ENCODE data around the gene ZNF32. TPM values are rescaled to one million over a fixed set of nuclear protein-coding genes. Genes with fewer than 3 reads are reported as not detected.

ZNF32 gene
- total and polyA plus RNA-seq, 3 experiments from 2014 or later: 17.4 to 86.3 (median 17.7) TPM

DNA sequence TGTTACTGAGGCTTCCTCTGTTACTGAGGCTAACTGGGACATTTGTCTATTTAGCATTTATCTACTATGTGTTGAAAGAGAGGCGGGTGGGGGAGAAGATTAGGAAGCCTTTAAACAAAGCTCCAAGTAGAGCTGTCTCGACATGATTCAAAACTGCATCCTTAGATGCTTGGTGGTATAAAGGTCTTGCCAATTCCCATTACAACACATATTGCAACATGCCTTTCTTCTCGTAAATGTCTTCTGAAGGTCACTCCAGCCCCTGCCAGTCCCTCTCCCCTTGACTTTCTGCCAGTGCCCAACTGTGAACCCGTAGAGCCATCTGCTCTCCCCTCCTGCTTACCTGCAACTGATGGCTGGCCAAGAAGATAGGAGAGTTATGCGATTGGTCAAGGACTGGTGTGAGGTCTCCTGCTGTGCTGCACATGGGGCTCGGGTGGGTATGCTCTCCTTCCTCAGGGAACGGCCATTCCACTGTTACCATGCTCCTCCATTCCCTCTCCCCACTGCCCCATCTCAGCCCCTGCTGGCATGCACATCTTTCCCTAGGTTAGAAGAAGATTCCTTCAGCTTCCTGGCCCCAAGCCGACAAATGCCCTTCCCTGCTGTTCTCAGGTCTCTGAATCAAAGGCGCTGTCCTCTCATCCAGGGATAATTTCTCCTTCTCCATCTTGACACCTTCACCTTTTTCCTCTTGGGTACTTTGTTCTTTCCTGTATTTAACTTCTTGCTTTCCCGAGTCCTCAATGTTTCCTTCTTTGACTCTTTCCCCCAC lies 43.6 kb upstream of the ZNF32 start:
- H3K4me3 Mint-ChIP-seq: peak overlapping the region in 2 of 7 donors; percentile 28 to 57
- H3K9me3 Mint-ChIP-seq: no peaks in the 10 kb centered on the region
- DNase-seq: no peak
- ChIA-PET CTCF (interaction anchor here (1.4 to 3.3 kb wide), 3 partner anchors 12 to 619 kb away, joined by 3 to 9 read pairs (median 7); no protein-coding TSS in a partner anchor), POLR2A (no interaction called here)
- Histone ChIP-seq H3K4me3 (ENCODE audit: low read length) (no peak overlapping the region), H3K4me1 (ENCODE audit: insufficient read depth, low read length) (no peaks in the 10 kb centered on the region), H3K9me3 (ENCODE audit: low read length) (no peaks in the 10 kb centered on the region), H3K27me3 (ENCODE audit: insufficient read depth, low read length, poor library complexity, severe bottlenecking) (no peaks in the 10 kb centered on the region), H3K36me3 (ENCODE audit: insufficient read depth, low read length) (no peaks in the 10 kb centered on the region), H3K27ac (ENCODE audit: low read depth, low read length) (no peak overlapping the region)
- H3K4me1 Mint-ChIP-seq: peaks cover 3 to 12% (median 11%) of the 10 kb centered on the region in 3 donors
- peaks cover 0 to 5% (median 0%) of the 10 kb centered on the region in 3 donors for H3K36me3 Mint-ChIP-seq
- peaks cover 11 to 19% of the 10 kb centered on the region in 2 donors for H3K27me3 Mint-ChIP-seq
- H3K27ac Mint-ChIP-seq: no peak overlapping the region

DNA sequence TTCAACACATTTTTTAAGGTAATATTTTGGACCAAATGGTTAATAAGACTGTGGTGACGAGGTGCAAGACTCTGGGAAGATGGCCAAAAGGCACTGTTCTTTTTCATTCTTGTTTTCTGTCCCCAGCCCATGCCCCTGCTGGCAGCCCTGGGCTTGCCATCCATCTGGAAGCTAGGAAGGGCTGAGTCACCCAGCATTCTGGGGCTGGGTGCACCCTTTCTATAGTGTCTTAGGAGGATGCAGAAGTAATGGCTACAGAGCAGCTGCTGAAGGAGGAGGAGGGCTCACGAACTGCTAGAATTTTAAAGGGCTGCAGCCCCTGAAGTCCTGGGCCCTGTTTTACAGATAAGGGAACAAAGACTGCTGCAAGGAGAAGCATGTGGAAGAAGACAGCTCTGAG lies 42.8 kb upstream of the ZNF32 start:
- Histone ChIP-seq H3K4me3 (ENCODE audit: low read length) (no peak overlapping the region), H3K27me3 (ENCODE audit: insufficient read depth, low read length, poor library complexity, severe bottlenecking) (no peaks in the 10 kb centered on the region), H3K27ac (ENCODE audit: low read depth, low read length) (no peak overlapping the region), H3K9me3 (ENCODE audit: low read length) (no peaks in the 10 kb centered on the region), H3K36me3 (ENCODE audit: insufficient read depth, low read length) (no peaks in the 10 kb centered on the region), H3K4me1 (ENCODE audit: insufficient read depth, low read length) (no peaks in the 10 kb centered on the region)
- ChIA-PET POLR2A (no interaction called here), CTCF (interaction anchor here (3.1 to 3.3 kb wide), 2 partner anchors 620 to 695 kb away, joined by 9 to 24 read pairs; no protein-coding TSS in a partner anchor)
- peaks cover 3 to 12% (median 11%) of the 10 kb centered on the region in 3 donors for H3K4me1 Mint-ChIP-seq
- peaks cover 0 to 5% (median 0%) of the 10 kb centered on the region in 3 donors for H3K36me3 Mint-ChIP-seq
- no peaks in the 10 kb centered on the region for H3K9me3 Mint-ChIP-seq
- H3K4me3 Mint-ChIP-seq: peak overlapping the region in 1 of 7 donors; percentile 94
- no peak for DNase-seq
- H3K27me3 Mint-ChIP-seq: peaks cover 11 to 19% of the 10 kb centered on the region in 2 donors
- no peak overlapping the region for H3K27ac Mint-ChIP-seq

DNA sequence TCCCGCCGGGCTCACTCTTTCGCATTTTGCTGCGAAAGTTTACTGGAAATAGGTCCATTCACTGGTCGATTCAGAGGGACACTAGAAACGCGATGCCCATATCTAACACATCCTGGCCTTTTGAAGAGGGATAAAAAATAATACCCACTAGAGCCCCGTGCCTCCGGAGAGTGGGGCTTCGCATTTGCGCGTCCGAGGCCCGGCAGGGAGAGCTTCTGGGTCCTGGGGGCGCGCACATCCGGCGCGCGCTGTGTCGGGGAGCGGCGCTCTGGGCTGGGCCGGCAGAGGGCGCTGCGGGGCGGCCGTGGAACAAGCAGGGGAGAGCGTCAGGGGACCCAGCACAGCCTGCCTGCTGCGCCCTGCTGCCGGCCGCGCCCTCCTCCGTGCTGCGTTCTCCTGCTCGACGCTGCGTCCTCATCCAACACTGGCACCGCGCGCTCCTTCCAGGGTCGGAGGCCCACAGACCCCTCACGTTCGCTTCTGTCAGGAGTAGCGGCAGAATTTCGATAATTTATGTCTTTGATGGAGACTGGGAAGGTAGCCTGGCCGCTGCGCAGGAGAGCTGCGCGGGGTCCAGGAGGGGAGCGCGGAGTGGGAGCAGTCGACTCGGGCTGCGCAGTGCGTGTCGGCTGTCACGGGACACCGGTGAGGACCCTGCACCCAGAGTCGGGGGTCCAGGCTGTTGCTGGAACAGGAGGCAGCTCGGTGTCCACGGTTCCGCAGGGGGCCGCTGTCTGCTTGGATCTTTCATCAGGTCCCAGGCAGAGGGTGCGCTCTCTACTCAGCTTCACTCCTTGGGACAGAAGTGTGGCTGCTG lies 41.5 kb upstream of the ZNF32 start:
- ChIA-PET CTCF (interaction anchor here (0.5 to 3.3 kb wide), 30 partner anchors 9 to 1166 kb away, joined by 3 to 24 read pairs (median 4); partner anchors contain the start of gene ZNF32), POLR2A (interaction anchor here (1.2 kb wide), 1 partner anchor 41 kb away, joined by 3 read pairs; the partner anchor contains the start of gene ZNF32)
- H3K27me3 ChIP-seq (ENCODE audit: insufficient read depth, low read length, poor library complexity, severe bottlenecking): no peaks in the 10 kb centered on the region
- H3K4me3 Mint-ChIP-seq: peak overlapping the region; percentile 88 to 95 (median 92)
- H3K9me3 Mint-ChIP-seq: no peaks in the 10 kb centered on the region
- H3K4me1 Mint-ChIP-seq: peaks cover 3 to 12% (median 11%) of the 10 kb centered on the region in 3 donors
- peaks cover 12 to 19% of the 10 kb centered on the region in 2 donors for H3K27me3 Mint-ChIP-seq
- H3K36me3 Mint-ChIP-seq: peaks cover 0 to 5% (median 0%) of the 10 kb centered on the region in 3 donors
- DNase-seq: peak; percentile 73 to 85 (median 80)
- peak overlapping the region; percentile 91 for H3K4me3 ChIP-seq (ENCODE audit: low read length)
- H3K9me3 ChIP-seq (ENCODE audit: low read length): no peaks in the 10 kb centered on the region
- no peaks in the 10 kb centered on the region for H3K4me1 ChIP-seq (ENCODE audit: insufficient read depth, low read length)
- peak overlapping the region in 5 of 8 donors; percentile 65 to 97 (median 78) for H3K27ac Mint-ChIP-seq
- H3K36me3 ChIP-seq (ENCODE audit: insufficient read depth, low read length): no peaks in the 10 kb centered on the region
- H3K27ac ChIP-seq (ENCODE audit: low read depth, low read length): peak overlapping the region; percentile 45

DNA sequence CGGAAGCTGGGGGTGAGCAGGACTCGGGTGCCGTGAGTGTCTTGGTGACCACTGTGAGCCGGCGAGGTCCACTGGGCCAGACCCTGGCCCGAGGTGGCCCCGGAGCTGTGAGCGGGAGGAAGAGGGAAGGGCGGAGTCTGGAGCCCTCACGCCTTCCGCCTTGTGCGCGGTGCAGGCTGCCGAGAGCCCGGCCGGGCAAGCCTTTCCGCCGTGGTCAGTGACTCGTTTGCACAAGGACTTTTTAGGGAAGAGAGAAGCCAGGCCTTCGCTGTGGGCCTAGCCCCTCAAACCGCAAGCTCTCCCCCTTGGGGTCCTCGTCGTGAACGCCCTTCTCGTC lies 40.9 kb upstream of the ZNF32 start:
- Histone ChIP-seq H3K4me3 (ENCODE audit: low read length) (peak overlapping the region; percentile 91), H3K4me1 (ENCODE audit: insufficient read depth, low read length) (no peaks in the 10 kb centered on the region), H3K27me3 (ENCODE audit: insufficient read depth, low read length, poor library complexity, severe bottlenecking) (no peaks in the 10 kb centered on the region), H3K9me3 (ENCODE audit: low read length) (no peaks in the 10 kb centered on the region), H3K27ac (ENCODE audit: low read depth, low read length) (peak overlapping the region; percentile 45), H3K36me3 (ENCODE audit: insufficient read depth, low read length) (no peaks in the 10 kb centered on the region)
- ChIA-PET CTCF (interaction anchor here (0.5 to 3.3 kb wide), 29 partner anchors 9 to 1167 kb away, joined by 3 to 24 read pairs (median 4); partner anchors contain the start of gene ZNF32), POLR2A (interaction anchor here (1.2 kb wide), 1 partner anchor 41 kb away, joined by 3 read pairs; the partner anchor contains the start of gene ZNF32)
- Mint-ChIP-seq H3K4me1 (peaks cover 3 to 12% (median 11%) of the 10 kb centered on the region in 3 donors), H3K27ac (peak overlapping the region in 5 of 8 donors; percentile 65 to 97 (median 70)), H3K36me3 (peaks cover 0 to 5% (median 0%) of the 10 kb centered on the region in 3 donors), H3K4me3 (peak overlapping the region; percentile 88 to 95 (median 92)), H3K9me3 (no peaks in the 10 kb centered on the region), H3K27me3 (peaks cover 12 to 15% of the 10 kb centered on the region in 2 donors)
- peak in 2 of 5 donors; percentile 6 to 11 for DNase-seq

DNA sequence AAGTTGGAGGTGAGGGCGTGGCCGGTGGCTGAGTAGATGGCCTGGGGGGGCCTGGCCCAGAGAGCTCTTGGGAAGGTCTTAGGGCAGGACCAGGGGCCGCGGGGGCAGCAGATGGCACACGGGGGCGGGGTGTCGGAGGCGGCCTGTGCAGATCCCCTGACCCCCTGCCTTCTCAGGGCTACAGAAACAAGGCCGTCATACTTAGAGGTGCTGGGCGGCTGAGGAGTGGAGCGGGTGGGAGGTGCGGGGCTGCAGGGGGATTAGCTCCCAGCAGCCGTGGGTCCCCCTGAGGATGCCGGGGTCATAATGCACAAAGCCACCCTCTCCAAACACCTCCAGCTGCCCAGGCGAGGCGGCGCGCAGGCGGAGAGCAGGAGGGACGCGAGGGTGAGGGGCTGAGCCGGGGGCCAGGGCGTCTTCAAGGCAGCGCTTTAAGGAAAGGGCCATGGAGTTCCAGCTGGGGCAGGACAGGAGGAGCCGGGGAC lies 40.4 kb upstream of the ZNF32 start:
- POLR2A ChIA-PET: interaction anchor here (1.2 kb wide), 1 partner anchor 40 kb away, joined by 3 read pairs; the partner anchor contains the start of gene ZNF32
- Mint-ChIP-seq H3K4me3 (peak overlapping the region; percentile 88 to 95 (median 92)), H3K27me3 (peaks cover 12 to 15% of the 10 kb centered on the region in 2 donors), H3K9me3 (no peaks in the 10 kb centered on the region), H3K4me1 (peaks cover 3 to 12% (median 11%) of the 10 kb centered on the region in 3 donors), H3K27ac (no peak overlapping the region), H3K36me3 (peaks cover 0 to 5% (median 0%) of the 10 kb centered on the region in 3 donors)
- CTCF ChIA-PET: interaction anchor here (0.8 to 3.3 kb wide), 23 partner anchors 8 to 697 kb away, joined by 3 to 24 read pairs (median 4); partner anchors contain the start of gene ZNF32
- no peaks in the 10 kb centered on the region for H3K36me3 ChIP-seq (ENCODE audit: insufficient read depth, low read length)
- H3K27ac ChIP-seq (ENCODE audit: low read depth, low read length): no peak overlapping the region
- no peaks in the 10 kb centered on the region for H3K27me3 ChIP-seq (ENCODE audit: insufficient read depth, low read length, poor library complexity, severe bottlenecking)
- DNase-seq: no peak
- no peaks in the 10 kb centered on the region for H3K4me1 ChIP-seq (ENCODE audit: insufficient read depth, low read length)
- H3K4me3 ChIP-seq (ENCODE audit: low read length): peak overlapping the region; percentile 91
- H3K9me3 ChIP-seq (ENCODE audit: low read length): no peaks in the 10 kb centered on the region

DNA sequence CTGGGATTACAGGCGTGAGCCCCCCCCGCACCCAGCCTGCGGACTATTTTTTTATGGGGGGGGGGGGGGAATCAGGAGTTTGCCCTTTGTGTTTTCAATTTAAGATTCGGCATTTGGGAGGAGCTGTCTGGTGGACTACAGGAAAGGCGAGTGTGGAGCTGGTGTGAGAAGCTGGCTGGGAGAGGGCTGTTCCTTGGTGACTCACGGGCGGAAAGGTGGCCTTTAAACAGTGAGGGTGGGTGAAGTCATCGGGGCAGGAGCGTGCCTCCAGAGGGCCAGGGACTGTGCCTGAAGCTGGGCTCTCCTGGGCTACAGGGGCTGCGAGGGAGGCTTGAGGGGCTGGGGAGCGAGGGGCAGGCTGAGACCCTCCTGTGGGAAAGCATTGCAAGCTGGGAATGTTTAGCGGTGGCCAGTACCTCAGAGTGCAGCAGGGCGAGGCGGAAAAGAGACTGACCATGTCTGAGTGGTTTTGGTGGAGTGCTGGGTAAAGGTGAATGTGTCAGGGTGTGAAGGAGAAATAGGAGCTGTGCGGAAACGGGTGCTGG lies 39.7 kb upstream of the ZNF32 start:
- Histone ChIP-seq H3K36me3 (ENCODE audit: insufficient read depth, low read length) (no peaks in the 10 kb centered on the region), H3K27me3 (ENCODE audit: insufficient read depth, low read length, poor library complexity, severe bottlenecking) (no peaks in the 10 kb centered on the region), H3K4me1 (ENCODE audit: insufficient read depth, low read length) (no peaks in the 10 kb centered on the region), H3K4me3 (ENCODE audit: low read length) (no peak overlapping the region), H3K27ac (ENCODE audit: low read depth, low read length) (no peak overlapping the region), H3K9me3 (ENCODE audit: low read length) (no peaks in the 10 kb centered on the region)
- Mint-ChIP-seq H3K36me3 (peaks cover 0 to 5% (median 0%) of the 10 kb centered on the region in 3 donors), H3K27ac (peak overlapping the region in 1 of 8 donors; percentile 89), H3K4me1 (peaks cover 3 to 12% (median 11%) of the 10 kb centered on the region in 3 donors), H3K4me3 (peak overlapping the region; percentile 2 to 76 (median 62)), H3K9me3 (no peaks in the 10 kb centered on the region), H3K27me3 (peaks cover 14 to 20% of the 10 kb centered on the region in 2 donors)
- DNase-seq: no peak
- POLR2A ChIA-PET: no interaction called here
- CTCF ChIA-PET: interaction anchor here (0.8 to 3.3 kb wide), 4 partner anchors 16 to 698 kb away, joined by 3 to 24 read pairs (median 12); no protein-coding TSS in a partner anchor

DNA sequence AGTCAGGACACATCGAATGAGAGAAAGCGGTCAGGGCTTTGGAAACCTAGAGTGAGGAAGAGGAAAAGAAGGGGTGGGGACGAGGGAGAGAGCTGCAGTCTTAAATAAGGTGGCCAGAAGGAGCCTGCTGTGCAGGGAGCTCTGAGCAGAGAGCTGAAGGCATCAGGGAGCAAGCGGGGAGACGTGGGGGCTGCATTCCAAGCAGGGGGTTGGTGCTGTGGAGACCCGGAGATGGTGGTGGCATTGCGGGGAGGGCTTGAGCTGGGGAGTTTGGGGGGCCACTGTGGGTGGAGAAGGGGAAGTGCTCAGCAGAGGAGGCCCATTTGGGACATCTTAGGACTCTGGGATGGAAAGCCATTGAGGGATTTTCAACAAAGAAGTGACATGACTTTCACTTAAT lies 38.7 kb upstream of the ZNF32 start:
- no peak overlapping the region for H3K27ac ChIP-seq (ENCODE audit: low read depth, low read length)
- peaks cover 0 to 5% (median 0%) of the 10 kb centered on the region in 3 donors for H3K36me3 Mint-ChIP-seq
- peaks cover 13 to 19% of the 10 kb centered on the region in 2 donors for H3K27me3 Mint-ChIP-seq
- no peaks in the 10 kb centered on the region for H3K4me1 ChIP-seq (ENCODE audit: insufficient read depth, low read length)
- H3K9me3 Mint-ChIP-seq: no peaks in the 10 kb centered on the region
- peaks cover 3 to 12% (median 11%) of the 10 kb centered on the region in 3 donors for H3K4me1 Mint-ChIP-seq
- no peak overlapping the region for H3K4me3 ChIP-seq (ENCODE audit: low read length)
- H3K9me3 ChIP-seq (ENCODE audit: low read length): no peaks in the 10 kb centered on the region
- peak overlapping the region in 3 of 8 donors; percentile 28 to 83 (median 41) for H3K27ac Mint-ChIP-seq
- peak overlapping the region; percentile 26 to 69 (median 50) for H3K4me3 Mint-ChIP-seq
- H3K27me3 ChIP-seq (ENCODE audit: insufficient read depth, low read length, poor library complexity, severe bottlenecking): no peaks in the 10 kb centered on the region
- CTCF ChIA-PET: no interaction called here
- H3K36me3 ChIP-seq (ENCODE audit: insufficient read depth, low read length): no peaks in the 10 kb centered on the region
- no peak for DNase-seq
- POLR2A ChIA-PET: no interaction called here

Data from CD8-positive, alpha-beta memory T cell (primary cell).